RKO (cell line): Measurements from ENCODE around the gene ZNF580.

Experiments
- DNase-seq: peaks from one replicate; pipeline ENCODE4 v3.0.0-alpha.2; 2016; ENCODE audit warnings: low spot score

Gene ZNF580

GRCh38 chr19:55640577-55641425 is at the start of gene ZNF580:
ZNF580 (plus strand) TSS chr19:55641002; CDS start chr19:55642509, 1,507 bp downstream.
- DNase-seq: peak; percentile 68

- DNase-seq: no peak
Measured at GRCh38 chr19:55591555-55591954, 49.2 kb upstream of the ZNF580 start.

GRCh38 chr19:55592391-55593090 is 48.3 kb upstream of the ZNF580 start:
- no peak for DNase-seq

- no peak for DNase-seq
Measured at GRCh38 chr19:55593096-55593772, 47.6 kb upstream of the ZNF580 start.

GRCh38 chr19:55594996-55595545 is 45.7 kb upstream of the ZNF580 start:
- DNase-seq: no peak

- DNase-seq: no peak
Measured at GRCh38 chr19:55596304-55596703, 44.5 kb upstream of the ZNF580 start.

GRCh38 chr19:55597501-55597921 is 43.3 kb upstream of the ZNF580 start:
- DNase-seq: no peak

- no peak for DNase-seq
Measured at GRCh38 chr19:55598034-55598433, 42.8 kb upstream of the ZNF580 start.

- DNase-seq: peak; percentile 89
Measured at GRCh38 chr19:55598719-55599467, 41.9 kb upstream of the ZNF580 start.

- peak; percentile 95 for DNase-seq
Measured at GRCh38 chr19:55599468-55599841, 41.3 kb upstream of the ZNF580 start, which contains the start of gene FIZ1. FIZ1 (minus strand) TSS chr19:55599517; CDS start chr19:55597865, 1,652 bp downstream.

- peak; percentile 85 for DNase-seq
Measured at GRCh38 chr19:55599842-55600661, 40.8 kb upstream of the ZNF580 start, which contains the start of gene ZNF524. ZNF524 (plus strand) TSS chr19:55600288; CDS start chr19:55602113, 1,825 bp downstream.

GRCh38 chr19:55600662-55601028 is 40.2 kb upstream of the ZNF580 start:
- no peak for DNase-seq

GRCh38 chr19:55601084-55601483 is 39.7 kb upstream of the ZNF580 start:
- no peak for DNase-seq

- DNase-seq: no peak
Measured at GRCh38 chr19:55602104-55603001, 38.4 kb upstream of the ZNF580 start.

GRCh38 chr19:55603115-55603514 is 37.7 kb upstream of the ZNF580 start:
- DNase-seq: no peak

GRCh38 chr19:55603581-55604292 is 37.1 kb upstream of the ZNF580 start:
- no peak for DNase-seq

GRCh38 chr19:55605207-55605636 is 35.6 kb upstream of the ZNF580 start:
- peak; percentile 98 for DNase-seq

GRCh38 chr19:55605637-55606470 is 34.9 kb upstream of the ZNF580 start, which contains the start of gene ZNF865:
ZNF865 (plus strand) TSS chr19:55605647; CDS start chr19:55613619, 7,972 bp downstream.
- peak; percentile 87 for DNase-seq
